Tibial nerve (tissue), 4 donors: ENCODE results near the gene PHYHIPL. TPM values are rescaled to one million over a fixed set of nuclear protein-coding genes. Genes with fewer than 3 reads are reported as not detected.
A peak's percentile ranks its signal among the peaks of the same experiment; 100 is the strongest.

Experiments
- DNase-seq, 2 donors: peaks; one replicate each; pipeline ENCODE4 v3.0.0-alpha.2; 2019; ENCODE audit warnings: low spot score in 2 of 2
- H3K27ac ChIP-seq, 4 donors: fragments of 200-600 bp; sonication (generic) in 3 of 4; one replicate each; pipeline ENCODE4 v1.5.1; 2017 to 2019; ENCODE audit warnings: mild to moderate bottlenecking in 1 of 4
- H3K27me3 ChIP-seq, 2 donors: fragments of 200-600 bp; sonication (generic) in 1 of 2; one replicate each; pipeline versions ENCODE4 v1.5.1 to v1.6.0; 2017 to 2019
- H3K36me3 ChIP-seq, 3 donors: fragments of 200-600 bp; sonication (generic); one replicate each; pipeline ENCODE4 v1.5.1; 2018 to 2019
- H3K4me1 ChIP-seq, 4 donors: fragments of 200-600 bp; sonication (generic) in 3 of 4; one replicate each; pipeline ENCODE4 v1.5.1; 2017 to 2019
- H3K4me3 ChIP-seq, 4 donors: fragments of 200-600 bp; sonication (generic) in 3 of 4; one replicate each; pipeline ENCODE4 v1.5.1; 2017 to 2019; ENCODE audit warnings: mild to moderate bottlenecking in 1 of 4, moderate library complexity in 1 of 4
- H3K9me3 ChIP-seq, 4 donors: fragments of 200-600 bp; sonication (generic) in 3 of 4; one replicate each; pipeline ENCODE4 v1.5.1; 2017 to 2019
- CTCF ChIP-seq, 5 experiments: fragments of 200-600 bp in 3 of 5; fragments of 450-650 bp in 2 of 5; sonication (generic) in 3 of 5; IDR thresholded peaks; one replicate each; pipeline ENCODE4 v1.5.1; 2016 to 2019; ENCODE audit warnings: antibody characterized with exemption in 5 of 5, mild to moderate bottlenecking in 3 of 5, moderate library complexity in 2 of 5
- EP300 ChIP-seq, 2 donors: sonication (generic); formaldehyde crosslinking; IDR thresholded peaks; one replicate each; pipeline ENCODE4 v1.6.1; 2017; ENCODE audit warnings: antibody characterized with exemption in 2 of 2, mild to moderate bottlenecking in 1 of 2
- POLR2A ChIP-seq, 2 donors: fragments of 450-650 bp; IDR thresholded peaks; one replicate each; pipeline ENCODE4 v1.6.1; 2017; ENCODE audit warnings: antibody characterized with exemption in 2 of 2, mild to moderate bottlenecking in 2 of 2, moderate library complexity in 2 of 2
- WGBS, 2 donors: methylation state at CpG; one replicate each; pipeline ENCODE4 v1.1.5; 2018; 5-methylcytosine and 5-hydroxymethylcytosine counted together
- total RNA-seq, 4 donors: library from RNA; depleted of rRNA; stranded (reverse); fragments of >200 nt; gene quantifications; one replicate each; pipeline ENCODE4 v1.1.0, GENCODE V29; 2016

PHYHIPL gene
- total RNA-seq, 4 donors from 2014 or later: 0.20 TPM; not detected in 3

- no peak overlapping the region for H3K27ac ChIP-seq
- DNase-seq: no peak
- H3K36me3 ChIP-seq: no peaks in the 10 kb centered on the region
- H3K4me3 ChIP-seq: no peak overlapping the region
- no peaks in the 10 kb centered on the region for H3K9me3 ChIP-seq
- 91 to 92% methylated on average over 3 of the region's 3 CpGs for WGBS, 2 donors
- peaks cover 0 to 29% of the 10 kb centered on the region in 2 donors for H3K27me3 ChIP-seq
- H3K4me1 ChIP-seq: peaks cover 0 to 18% (median 3%) of the 10 kb centered on the region in 4 donors
- TF ChIP-seq CTCF (IDR thresholded peaks at IDR 0.05): no peak
- no peak for TF ChIP-seq EP300 (IDR thresholded peaks at IDR 0.05)
Measured at GRCh38 chr10:59180689-59181270, 4.3 kb downstream of the PHYHIPL start.

GRCh38 chr10:59181668-59182067, 5.2 kb downstream of the PHYHIPL start:
- no peak overlapping the region for H3K4me3 ChIP-seq

GRCh38 chr10:59190332-59190731, 13.9 kb downstream of the PHYHIPL start:
- Histone ChIP-seq H3K36me3 (no peaks in the 10 kb centered on the region), H3K9me3 (no peaks in the 10 kb centered on the region), H3K27me3 (no peaks in the 10 kb centered on the region), H3K4me1 (no peaks in the 10 kb centered on the region), H3K27ac (no peak overlapping the region), H3K4me3 (no peak overlapping the region)
- 88 to 92% methylated on average over 1 of the region's 1 CpG for whole genome bisulfite sequencing, 2 donors
- DNase-seq: no peak
- TF ChIP-seq EP300 (IDR thresholded peaks at IDR 0.05) (no peak), POLR2A (IDR thresholded peaks at IDR 0.05) (no peak), CTCF (IDR thresholded peaks at IDR 0.05) (no peak)

More at GRCh38 chr10:59181668-59182067, 5.2 kb downstream of the PHYHIPL start:
- 8 to 12% methylated on average over 2 of the region's 2 CpGs for WGBS, 2 donors
- peaks cover 0 to 22% of the 10 kb centered on the region in 2 donors for H3K27me3 ChIP-seq
- no peak for TF ChIP-seq EP300 (IDR thresholded peaks at IDR 0.05)
- TF ChIP-seq CTCF (IDR thresholded peaks at IDR 0.05): peak; percentile 24 to 56 (median 47)
- no peak for TF ChIP-seq POLR2A (IDR thresholded peaks at IDR 0.05)
- peaks cover 0 to 10% (median 3%) of the 10 kb centered on the region in 4 donors for H3K4me1 ChIP-seq
- no peaks in the 10 kb centered on the region for H3K36me3 ChIP-seq
- H3K9me3 ChIP-seq: no peaks in the 10 kb centered on the region
- no peak overlapping the region for H3K27ac ChIP-seq
- peak in 1 of 2 donors; percentile 21 for DNase-seq

GRCh38 chr10:59206204-59206720, 29.8 kb downstream of the PHYHIPL start:
- no peaks in the 10 kb centered on the region for H3K27me3 ChIP-seq
- H3K4me3 ChIP-seq: no peak overlapping the region
- H3K36me3 ChIP-seq: no peaks in the 10 kb centered on the region
- no peak for DNase-seq
- no peak overlapping the region for H3K27ac ChIP-seq
- 89 to 90% methylated on average over 5 of the region's 5 CpGs for WGBS, 2 donors
- peaks cover 0 to 10% (median 0%) of the 10 kb centered on the region in 4 donors for H3K9me3 ChIP-seq
- TF ChIP-seq EP300 (IDR thresholded peaks at IDR 0.05) (no peak), CTCF (IDR thresholded peaks at IDR 0.05) (no peak), POLR2A (IDR thresholded peaks at IDR 0.05) (no peak)
- no peaks in the 10 kb centered on the region for H3K4me1 ChIP-seq

- DNase-seq: no peak
- 81 to 85% methylated on average over 2 of the region's 2 CpGs for WGBS, 2 donors
- H3K4me1 ChIP-seq: no peaks in the 10 kb centered on the region
- H3K36me3 ChIP-seq: no peaks in the 10 kb centered on the region
- H3K27me3 ChIP-seq: no peaks in the 10 kb centered on the region
- H3K27ac ChIP-seq: no peak overlapping the region
- TF ChIP-seq EP300 (IDR thresholded peaks at IDR 0.05) (no peak), CTCF (IDR thresholded peaks at IDR 0.05) (no peak), POLR2A (IDR thresholded peaks at IDR 0.05) (no peak)
- no peak overlapping the region for H3K4me3 ChIP-seq
- peaks cover 0 to 10% (median 0%) of the 10 kb centered on the region in 4 donors for H3K9me3 ChIP-seq
Measured at GRCh38 chr10:59212301-59212798, 35.9 kb downstream of the PHYHIPL start.
